ENCODE results near the gene SYCP2. TPM values are rescaled to one million over a fixed set of nuclear protein-coding genes. Genes with fewer than 3 reads are reported as not detected.

Gene SYCP2
- total RNA-seq, 1 experiment from 2014 or later: 0.29 TPM

GRCh38 chr20:59822291-59823029 is 111.0 kb downstream of the SYCP2 start:
- no peak for DNase-seq (ENCODE audit: low spot score)

- DNase-seq (ENCODE audit: low spot score): no peak
Observed at GRCh38 chr20:59821788-59822187, 111.6 kb downstream of the SYCP2 start.

GRCh38 chr20:59821201-59821600 is 112.2 kb downstream of the SYCP2 start:
- DNase-seq (ENCODE audit: low spot score): no peak

- DNase-seq (ENCODE audit: low spot score): no peak
Observed at GRCh38 chr20:59820204-59821041, 113.0 kb downstream of the SYCP2 start.

GRCh38 chr20:59819496-59820203 is 113.8 kb downstream of the SYCP2 start:
- no peak for DNase-seq (ENCODE audit: low spot score)

- no peak for DNase-seq (ENCODE audit: low spot score)
Observed at GRCh38 chr20:59818911-59819310, 114.5 kb downstream of the SYCP2 start.

GRCh38 chr20:59817846-59818615 is 115.4 kb downstream of the SYCP2 start:
- DNase-seq (ENCODE audit: low spot score): no peak

GRCh38 chr20:59817406-59817805 is 116.0 kb downstream of the SYCP2 start:
- DNase-seq (ENCODE audit: low spot score): no peak

GRCh38 chr20:59816146-59816738 is 117.2 kb downstream of the SYCP2 start:
- no peak for DNase-seq (ENCODE audit: low spot score)

GRCh38 chr20:59814840-59815340 is 118.5 kb downstream of the SYCP2 start:
- DNase-seq (ENCODE audit: low spot score): no peak

GRCh38 chr20:59813948-59814839 is 119.2 kb downstream of the SYCP2 start:
- no peak for DNase-seq (ENCODE audit: low spot score)

Other genes starting within 250 kb of the SYCP2 start
- gene PPP1R3D, start 6.7 kb upstream of the SYCP2 start, total RNA-seq (2014; rRNA removed; shearing (Covaris generic)): 2.3 and 3.4 TPM in 2 replicates
- gene FAM217B, start 6.8 kb upstream of the SYCP2 start, total RNA-seq (2014; rRNA removed; shearing (Covaris generic)): 3.8 and 11.5 TPM in 2 replicates
- not detected in 2 replicates for gene CDH26, start 24.8 kb upstream of the SYCP2 start, total RNA-seq (2014; rRNA removed; shearing (Covaris generic))

Data from A172 (cell line).